ENCODE results near the gene SLC30A2.

- no peak for TF ChIP-seq CEBPB (IDR thresholded peaks at IDR 0.05)
- no peak for TF ChIP-seq POLR2A (IDR thresholded peaks at IDR 0.05; ENCODE audit: low read length)
- no peak for TF ChIP-seq PHF8 (IDR thresholded peaks at IDR 0.05; ENCODE audit: borderline replicate concordance, low read depth)
These were observed 38.9 kb upstream of the SLC30A2 start for GRCh38 chr1:26084844-26085243.
